IPS-20b (cell line): ENCODE results near the gene FGF22.
"Not testable (repeated sequence)": the region's sequence is repeated elsewhere in the genome, so short reads cannot be mapped to it uniquely, and the experiment has no call there.

Experiments
- H3K27ac ChIP-seq: one replicate; pipeline ENCODE4 v1.5.1; 2013; ENCODE audit warnings: low read length
- H3K27me3 ChIP-seq: 2 replicates; pipeline ENCODE4 v1.6.1; 2013; ENCODE audit warnings: mild to moderate bottlenecking, low read length, inconsistent platforms; ENCODE audit not compliant: insufficient read depth
- H3K36me3 ChIP-seq: 2 replicates; pipeline ENCODE4 v1.6.1; 2013; ENCODE audit warnings: low read depth, mild to moderate bottlenecking, inconsistent platforms, low read length, moderate library complexity; ENCODE audit not compliant: insufficient read depth
- H3K4me1 ChIP-seq: 2 replicates; pipeline ENCODE4 v1.6.1; 2013; ENCODE audit warnings: mild to moderate bottlenecking, control low read depth, inconsistent platforms, low read length, moderate library complexity; ENCODE audit not compliant: insufficient read depth
- H3K4me3 ChIP-seq: 2 replicates; pipeline ENCODE4 v1.5.1; 2013; ENCODE audit warnings: mild to moderate bottlenecking, low read length, inconsistent platforms
- H3K9ac ChIP-seq: 2 replicates; pipeline ENCODE4 v1.6.1; 2013; ENCODE audit warnings: low read depth, mild to moderate bottlenecking, inconsistent platforms, low read length, moderate library complexity
- H3K9me3 ChIP-seq: 2 replicates; pipeline ENCODE4 v1.6.1; 2013; ENCODE audit warnings: mild to moderate bottlenecking, low read depth, low read length, inconsistent platforms; ENCODE audit not compliant: insufficient read depth

The FGF22 gene

GRCh38 chr19:618247-618619 lies 21.4 kb upstream of the FGF22 start:
- H3K4me1 ChIP-seq = no peaks in the 10 kb centered on the region
- peaks cover 6% of the 10 kb centered on the region for H3K27me3 ChIP-seq
- H3K9ac ChIP-seq = no peak overlapping the region
- no peaks in the 10 kb centered on the region for H3K9me3 ChIP-seq
- H3K4me3 ChIP-seq = no peak overlapping the region
- no peak overlapping the region for H3K27ac ChIP-seq
- peaks cover 20% of the 10 kb centered on the region for H3K36me3 ChIP-seq

GRCh38 chr19:618674-619285 lies 20.9 kb upstream of the FGF22 start:
- H3K9ac ChIP-seq = no peak overlapping the region
- peaks cover 26% of the 10 kb centered on the region for H3K36me3 ChIP-seq
- no peak overlapping the region for H3K27ac ChIP-seq
- H3K4me3 ChIP-seq = no peak overlapping the region
- H3K4me1 ChIP-seq = no peaks in the 10 kb centered on the region
- no peaks in the 10 kb centered on the region for H3K9me3 ChIP-seq
- H3K27me3 ChIP-seq = peaks cover 6% of the 10 kb centered on the region

- Histone ChIP-seq H3K27ac (no peak overlapping the region), H3K36me3 (peaks cover 30% of the 10 kb centered on the region)
These were observed 20.2 kb upstream of the FGF22 start for GRCh38 chr19:619286-620002.

GRCh38 chr19:620166-620862 lies 19.4 kb upstream of the FGF22 start:
- Histone ChIP-seq H3K4me1 (no peaks in the 10 kb centered on the region), H3K36me3 (peaks cover 35% of the 10 kb centered on the region), H3K9me3 (no peaks in the 10 kb centered on the region), H3K27ac (no peak overlapping the region), H3K9ac (no peak overlapping the region), H3K4me3 (no peak overlapping the region), H3K27me3 (peaks cover 4% of the 10 kb centered on the region)

More at GRCh38 chr19:619286-620002, 20.2 kb upstream of the FGF22 start:
- Histone ChIP-seq H3K4me3 (no peak overlapping the region), H3K27me3 (peaks cover 6% of the 10 kb centered on the region), H3K9me3 (no peaks in the 10 kb centered on the region), H3K4me1 (no peaks in the 10 kb centered on the region), H3K9ac (no peak overlapping the region)

- not testable (repeated sequence) for H3K4me1 ChIP-seq, H3K27me3 ChIP-seq, H3K9ac ChIP-seq, H3K4me3 ChIP-seq, H3K27ac ChIP-seq, H3K9me3 ChIP-seq
- peaks cover 41% of the 10 kb centered on the region for H3K36me3 ChIP-seq
These were observed 18.5 kb upstream of the FGF22 start for GRCh38 chr19:621191-621590.

GRCh38 chr19:621819-622218 lies 17.9 kb upstream of the FGF22 start:
- H3K36me3 ChIP-seq = peaks cover 41% of the 10 kb centered on the region
- no peak overlapping the region for H3K9ac ChIP-seq
- no peaks in the 10 kb centered on the region for H3K27me3 ChIP-seq
- no peaks in the 10 kb centered on the region for H3K4me1 ChIP-seq
- no peak overlapping the region for H3K27ac ChIP-seq
- H3K9me3 ChIP-seq = no peaks in the 10 kb centered on the region
- H3K4me3 ChIP-seq = no peak overlapping the region

DNA sequence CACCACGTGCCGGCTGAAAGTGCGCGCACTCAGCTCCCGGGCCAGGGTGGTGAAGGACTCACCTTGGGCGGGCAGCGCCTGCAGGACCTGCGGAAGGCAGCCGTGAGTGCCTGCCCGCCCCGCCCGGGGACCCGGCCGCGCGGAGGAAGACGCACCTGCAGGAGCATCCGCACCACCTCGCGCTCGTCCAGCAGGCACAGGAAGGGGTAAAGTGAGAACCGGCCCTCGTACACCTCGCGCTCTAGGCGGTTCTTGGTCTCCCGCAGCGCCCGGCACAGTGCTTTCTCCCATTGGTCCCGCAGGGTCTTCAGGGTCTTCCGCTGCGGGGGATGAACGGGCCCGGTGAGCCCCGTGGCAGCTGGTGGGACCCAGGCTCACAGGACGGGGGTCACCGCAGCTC lies 17.0 kb upstream of the FGF22 start:
- Histone ChIP-seq H3K4me1 (no peaks in the 10 kb centered on the region), H3K9me3 (no peaks in the 10 kb centered on the region), H3K27ac (no peak overlapping the region), H3K36me3 (peaks cover 44% of the 10 kb centered on the region), H3K27me3 (no peaks in the 10 kb centered on the region), H3K4me3 (no peak overlapping the region), H3K9ac (no peak overlapping the region)

DNA sequence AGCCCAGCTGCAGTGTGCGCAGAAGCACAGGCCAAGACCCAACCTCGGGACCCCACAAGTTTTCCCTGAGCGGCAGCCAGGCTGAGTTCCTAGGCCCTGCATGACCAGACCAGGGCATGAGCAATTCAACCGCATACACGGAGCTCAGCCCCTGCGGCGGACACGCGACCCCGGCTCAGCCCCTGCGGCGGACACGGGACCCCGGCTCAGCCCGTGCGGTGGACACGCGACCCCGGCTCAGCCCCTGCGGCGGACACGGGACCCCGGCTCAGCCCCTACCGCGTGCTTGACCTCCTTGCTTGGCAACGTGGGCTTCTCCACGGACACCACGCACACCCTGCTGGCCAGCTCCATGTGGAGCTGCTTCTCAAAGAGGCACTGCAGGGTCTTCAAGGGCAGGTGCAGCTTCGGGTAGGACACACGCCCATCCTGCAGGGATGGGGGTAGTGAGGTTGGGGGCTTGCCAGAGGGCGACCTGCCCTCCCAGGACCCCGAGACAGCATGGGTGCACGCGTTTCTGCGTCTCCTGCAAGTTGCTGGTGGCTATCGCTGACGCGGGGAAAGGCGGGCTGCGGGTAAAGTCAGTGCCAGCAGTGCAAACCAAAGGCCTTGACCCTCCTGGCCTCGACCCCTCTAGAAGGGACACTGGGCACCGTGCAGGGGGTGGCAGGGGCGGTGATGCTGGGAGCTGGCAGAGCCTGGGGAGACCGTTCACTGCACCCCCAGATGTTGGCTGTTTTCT lies 16.3 kb upstream of the FGF22 start:
- Histone ChIP-seq H3K36me3 (peaks cover 50% of the 10 kb centered on the region), H3K4me1 (no peaks in the 10 kb centered on the region), H3K27ac (no peak overlapping the region)

GRCh38 chr19:623974-624373 lies 15.7 kb upstream of the FGF22 start:
- H3K9me3 ChIP-seq = no peaks in the 10 kb centered on the region
- H3K4me1 ChIP-seq = no peaks in the 10 kb centered on the region
- H3K27ac ChIP-seq = no peak overlapping the region
- no peak overlapping the region for H3K4me3 ChIP-seq
- no peak overlapping the region for H3K9ac ChIP-seq
- peaks cover 52% of the 10 kb centered on the region for H3K36me3 ChIP-seq
- no peaks in the 10 kb centered on the region for H3K27me3 ChIP-seq

More for the DNA sequence above, 16.3 kb upstream of the FGF22 start:
- Histone ChIP-seq H3K9me3 (no peaks in the 10 kb centered on the region), H3K9ac (no peak overlapping the region), H3K4me3 (no peak overlapping the region), H3K27me3 (no peaks in the 10 kb centered on the region)

- no peaks in the 10 kb centered on the region for H3K9me3 ChIP-seq
- H3K4me1 ChIP-seq = no peaks in the 10 kb centered on the region
- no peak overlapping the region for H3K4me3 ChIP-seq
- peaks cover 52% of the 10 kb centered on the region for H3K36me3 ChIP-seq
- H3K9ac ChIP-seq = no peak overlapping the region
- no peaks in the 10 kb centered on the region for H3K27me3 ChIP-seq
- H3K27ac ChIP-seq = no peak overlapping the region
These were observed 15.1 kb upstream of the FGF22 start for GRCh38 chr19:624433-625109.

DNA sequence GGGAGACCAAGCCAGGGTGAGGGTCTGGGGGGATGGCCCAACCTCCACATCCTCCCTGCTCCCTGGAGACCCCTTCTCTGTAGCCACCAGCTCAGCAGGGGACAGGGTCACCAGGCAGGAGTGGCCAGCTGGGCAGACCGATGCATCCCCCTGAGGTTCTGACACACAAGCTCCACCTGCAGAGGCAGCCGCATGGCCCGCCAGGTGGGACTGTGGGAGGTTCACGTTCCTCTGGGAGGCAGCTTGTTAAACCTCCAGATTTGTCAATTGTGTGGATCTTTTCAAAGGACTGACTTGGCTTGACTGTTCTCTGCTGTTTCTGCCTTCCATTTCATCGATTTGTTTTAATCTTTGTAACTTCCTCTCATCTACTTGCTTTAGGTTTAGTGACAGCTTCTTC lies 14.4 kb upstream of the FGF22 start:
- Histone ChIP-seq H3K27me3 (no peaks in the 10 kb centered on the region), H3K9me3 (no peaks in the 10 kb centered on the region), H3K9ac (no peak overlapping the region), H3K4me3 (no peak overlapping the region), H3K27ac (no peak overlapping the region), H3K4me1 (no peaks in the 10 kb centered on the region), H3K36me3 (peaks cover 48% of the 10 kb centered on the region)
